ENCODE results near the gene SPOCK3.

GRCh38 chr4:167049257-167049656 lies 185.0 kb downstream of the SPOCK3 start:
- no peak for TF ChIP-seq POLR2A (IDR thresholded peaks at IDR 0.05)
- TF ChIP-seq CTCF (IDR thresholded peaks at IDR 0.05), result no peak
- no peak for TF ChIP-seq EP300 (IDR thresholded peaks at IDR 0.05)

Measured in ovary (tissue), 3 donors.